GM21529 (cell line): ENCODE data around the gene TLE1.

ENCODE experiments used
- ATAC-seq: cut with Tn5 transposase; IDR thresholded peaks from one replicate; pipeline ENCODE4 v1.9.1; 2021; ENCODE audit not compliant: unreplicated experiment

TLE1 gene

GRCh38 chr9:81550207-81550583, 139.2 kb downstream of the TLE1 start:
- no peak for ATAC-seq

- ATAC-seq = no peak
Measured at GRCh38 chr9:81549500-81550206, 139.7 kb downstream of the TLE1 start.

- ATAC-seq = no peak
Measured at GRCh38 chr9:81548911-81549310, 140.4 kb downstream of the TLE1 start.

GRCh38 chr9:81546489-81546888, 142.9 kb downstream of the TLE1 start:
- ATAC-seq = no peak

GRCh38 chr9:81543695-81544094, 145.7 kb downstream of the TLE1 start:
- ATAC-seq = no peak

- ATAC-seq = no peak
Measured at GRCh38 chr9:81542118-81542889, 147.0 kb downstream of the TLE1 start.

GRCh38 chr9:81540142-81540710, 149.1 kb downstream of the TLE1 start:
- no peak for ATAC-seq

GRCh38 chr9:81539317-81539716, 150.0 kb downstream of the TLE1 start:
- ATAC-seq = no peak

- no peak for ATAC-seq
Measured at GRCh38 chr9:81538890-81539289, 150.5 kb downstream of the TLE1 start.

- no peak for ATAC-seq
Measured at GRCh38 chr9:81537964-81538363, 151.4 kb downstream of the TLE1 start.

- ATAC-seq = no peak
Measured at GRCh38 chr9:81536242-81537025, 152.9 kb downstream of the TLE1 start.

- ATAC-seq = no peak
Measured at GRCh38 chr9:81535542-81536241, 153.7 kb downstream of the TLE1 start.

- ATAC-seq = no peak
Measured at GRCh38 chr9:81534138-81534875, 155.0 kb downstream of the TLE1 start.
